H1 (cell line): ENCODE measurements around the gene NTNG2. TPM values are rescaled to one million over a fixed set of nuclear protein-coding genes. Genes with fewer than 3 reads are reported as not detected.
A peak's percentile ranks its signal among the peaks of the same experiment; 100 is the strongest.

ENCODE experiments used
- CTCF ChIA-PET: fragments of 300-600 bp; sonication (Branson Sonifier 250); formaldehyde crosslinking; loops from one replicate; lab custom pipeline; 2021; ENCODE audit not compliant: partially characterized antibody; lab: Charles Lee
- POLR2A ChIA-PET: fragments of 300-600 bp; sonication (Branson Sonifier 250); formaldehyde crosslinking; loops from one replicate; lab custom pipeline; 2021; ENCODE audit warnings: inconsistent platforms; ENCODE audit not compliant: partially characterized antibody; lab: Charles Lee
- DNase-seq, 2 experiments: peaks; one replicate each; pipeline versions ENCODE4 v3.0.0 to v3.0.0-alpha.2; 2010 to 2022; ENCODE audit warnings: low spot score in 2 of 2, low read depth in 1 of 2, mixed read lengths in 1 of 2
- FAIRE-seq: peaks from 2 replicates; lab custom pipeline; 2011; peaks lifted over from hg19 to GRCh38; lab: Jason Lieb, UNC
- H2AFZ ChIP-seq: 2 replicates; pipeline ENCODE4 v1.8.1; 2012; ENCODE audit warnings: low read length, inconsistent platforms
- H2AK5ac ChIP-seq: 2 replicates; pipeline ENCODE4 v1.6.1; 2013; ENCODE audit warnings: low read depth, low read length
- H2BK120ac ChIP-seq: replicated peaks from 2 replicates; pipeline ENCODE3; 2013; ENCODE audit warnings: low read depth, low read length, inconsistent platforms
- H2BK12ac ChIP-seq: 2 replicates; pipeline ENCODE4 v1.6.1; 2013; ENCODE audit warnings: low read depth, low read length
- H2BK15ac ChIP-seq: 2 replicates; pipeline ENCODE4 v1.6.1; 2013; ENCODE audit warnings: low read length
- H2BK20ac ChIP-seq: 2 replicates; pipeline ENCODE4 v1.6.1; 2013; ENCODE audit warnings: low read length
- H2BK5ac ChIP-seq: 2 replicates; pipeline ENCODE4 v1.6.1; 2013; ENCODE audit warnings: low read depth, low read length
- H3K14ac ChIP-seq: 2 replicates; pipeline ENCODE4 v1.6.1; 2013; ENCODE audit warnings: inconsistent platforms; ENCODE audit not compliant: insufficient read length
- H3K18ac ChIP-seq: 2 replicates; pipeline ENCODE4 v1.6.1; 2013; ENCODE audit warnings: low read length; ENCODE audit errors: extremely low read depth
- H3K23ac ChIP-seq: 2 replicates; pipeline ENCODE4 v1.6.1; 2013; ENCODE audit warnings: inconsistent platforms; ENCODE audit not compliant: insufficient read length
- H3K23me2 ChIP-seq: 2 replicates; pipeline ENCODE4 v1.6.1; 2013; ENCODE audit warnings: low read depth, low read length
- H3K27ac ChIP-seq: 2 replicates; pipeline ENCODE4 v1.6.1; 2011; ENCODE audit warnings: low read depth, low read length, inconsistent platforms
- H3K27me3 ChIP-seq, 4 experiments: replicated peaks in 1 of 4; 1 replicate in 1 of 4; 2 replicates in 3 of 4; pipeline versions ENCODE4 v1.6.1 to v1.8.1; 2011 to 2013; ENCODE audit warnings: low read length in 3 of 4, mild to moderate bottlenecking in 3 of 4, inconsistent platforms in 2 of 4, mixed read lengths in 2 of 4, moderate library complexity in 1 of 4; ENCODE audit not compliant: control insufficient read depth in 3 of 4, insufficient read depth in 3 of 4; ENCODE audit errors: extremely low read depth in 1 of 4
- H3K36me3 ChIP-seq, 4 experiments: 2 replicates each; pipeline versions ENCODE4 v1.6.1 to v1.8.1; 2011 to 2013; ENCODE audit warnings: mild to moderate bottlenecking in 4 of 4, low read length in 3 of 4, moderate library complexity in 2 of 4, control low read depth in 1 of 4, inconsistent platforms in 1 of 4; ENCODE audit not compliant: insufficient read depth in 4 of 4, control insufficient read depth in 2 of 4
- H3K4ac ChIP-seq: replicated peaks from 2 replicates; pipeline ENCODE3; 2013; ENCODE audit warnings: low read length, low read depth, mixed read lengths, inconsistent platforms; ENCODE audit not compliant: insufficient read length
- H3K4me1 ChIP-seq, 4 experiments: replicated peaks in 1 of 4; 1 replicate in 1 of 4; 2 replicates in 3 of 4; pipeline versions ENCODE4 v1.6.1 to v1.8.1; 2011 to 2013; ENCODE audit warnings: low read length in 3 of 4, inconsistent platforms in 2 of 4, mixed read lengths in 1 of 4; ENCODE audit not compliant: insufficient read depth in 4 of 4, control insufficient read depth in 3 of 4
- H3K4me2 ChIP-seq, 2 experiments: 2 replicates each; pipeline versions ENCODE4 v1.6.1 to v1.8.1; 2011 to 2013; ENCODE audit warnings: low read depth in 2 of 2, low read length in 2 of 2, control low read depth in 1 of 2, inconsistent platforms in 1 of 2, mild to moderate bottlenecking in 1 of 2; ENCODE audit not compliant: insufficient read depth in 1 of 2
- H3K4me3 ChIP-seq, 4 experiments: fragments of 200-600, 300-600 bp in 1 of 4; sonication (generic), shearing (Covaris generic), sonication (Bioruptor Twin) in 1 of 4; 2 replicates each; pipeline versions ENCODE4 v1.5.1 to v1.8.1; 2011 to 2016; ENCODE audit warnings: low read length in 4 of 4, low read depth in 3 of 4, control low read depth in 2 of 4, inconsistent platforms in 2 of 4, mild to moderate bottlenecking in 2 of 4, mixed read lengths in 1 of 4, moderate library complexity in 1 of 4; ENCODE audit not compliant: insufficient read depth in 2 of 4; ENCODE audit errors: extremely low read depth in 1 of 4
- H3K56ac ChIP-seq: replicated peaks from 2 replicates; pipeline ENCODE3; 2013; ENCODE audit warnings: low read depth, mild to moderate bottlenecking, mixed read lengths, low read length, inconsistent platforms; ENCODE audit not compliant: insufficient read length
- H3K79me1 ChIP-seq: 2 replicates; pipeline ENCODE4 v1.6.1; 2013; ENCODE audit warnings: low read depth, low read length, control low read depth
- H3K79me2 ChIP-seq, 2 experiments: 2 replicates each; pipeline versions ENCODE4 v1.6.1 to v1.8.1; 2012 to 2013; ENCODE audit warnings: low read length in 2 of 2, mild to moderate bottlenecking in 2 of 2, inconsistent platforms in 1 of 2; ENCODE audit not compliant: insufficient read depth in 2 of 2, control insufficient read depth in 1 of 2
- H3K9ac ChIP-seq, 4 experiments: replicated peaks in 1 of 4; 1 replicate in 1 of 4; 2 replicates in 3 of 4; pipeline versions ENCODE4 v1.6.1 to v1.8.1; 2011 to 2013; ENCODE audit warnings: low read depth in 3 of 4, low read length in 3 of 4, control low read depth in 2 of 4, mild to moderate bottlenecking in 2 of 4, moderate library complexity in 2 of 4, inconsistent platforms in 1 of 4; ENCODE audit errors: extremely low read depth in 1 of 4
- H3K9me3 ChIP-seq, 2 experiments: 2 replicates each; pipeline versions ENCODE4 v1.6.1 to v1.8.1; 2012 to 2013; ENCODE audit warnings: mild to moderate bottlenecking in 2 of 2, moderate library complexity in 2 of 2, control low read depth in 1 of 2, inconsistent platforms in 1 of 2, low read depth in 1 of 2, low read length in 1 of 2, mixed read lengths in 1 of 2; ENCODE audit not compliant: insufficient read depth in 2 of 2
- H4K20me1 ChIP-seq, 2 experiments: replicated peaks in 1 of 2; 2 replicates each; pipeline versions ENCODE3 to v1.8.1; 2011 to 2013; ENCODE audit warnings: inconsistent platforms in 2 of 2, low read length in 2 of 2, mild to moderate bottlenecking in 1 of 2; ENCODE audit not compliant: insufficient read depth in 2 of 2, control insufficient read depth in 1 of 2
- H4K5ac ChIP-seq: 2 replicates; pipeline ENCODE4 v1.6.1; 2013; ENCODE audit warnings: low read length, low read depth, mixed read lengths, inconsistent platforms; ENCODE audit not compliant: insufficient read length
- H4K8ac ChIP-seq: 2 replicates; pipeline ENCODE4 v1.8.0; 2013; ENCODE audit warnings: mild to moderate bottlenecking, moderate library complexity, low read length, inconsistent platforms; ENCODE audit not compliant: insufficient read depth; ENCODE audit errors: extremely low read depth
- H4K91ac ChIP-seq: replicated peaks from 2 replicates; pipeline ENCODE3; 2013; ENCODE audit warnings: low read length, mixed read lengths, inconsistent platforms; ENCODE audit not compliant: insufficient read length
- CEBPB ChIP-seq: IDR thresholded peaks from 2 replicates; pipeline ENCODE4 v1.6.1; 2012; ENCODE audit warnings: low read depth, low read length
- CREB1 ChIP-seq: IDR thresholded peaks from 2 replicates; pipeline ENCODE4 v1.6.1; 2012; ENCODE audit warnings: inconsistent platforms
- CTCF ChIP-seq, 3 experiments: IDR thresholded peaks; 1 replicate in 2 of 3; 2 replicates in 1 of 3; pipeline versions ENCODE4 v1.5.1 to v1.6.1; 2011; ENCODE audit warnings: low read length in 3 of 3, mild to moderate bottlenecking in 3 of 3, inconsistent platforms in 2 of 3, low read depth in 1 of 3, moderate library complexity in 1 of 3; ENCODE audit not compliant: insufficient read depth in 1 of 3; ENCODE audit errors: control extremely low read depth in 1 of 3
- JUND ChIP-seq: IDR thresholded peaks from 2 replicates; pipeline ENCODE4 v1.6.1; 2011; ENCODE audit warnings: mild to moderate bottlenecking, improper control_type of control experiment, low read length
- SIN3A ChIP-seq, 2 experiments: IDR thresholded peaks in 1 of 2; conservative IDR thresholded peaks in 1 of 2; 2 replicates each; pipeline ENCODE4 v1.6.1; 2011 to 2012; ENCODE audit warnings: low read length in 2 of 2, improper control_type of control experiment in 1 of 2, low read depth in 1 of 2, mild to moderate bottlenecking in 1 of 2
- TEAD4 ChIP-seq: IDR thresholded peaks from 2 replicates; pipeline ENCODE4 v1.6.1; 2012; ENCODE audit warnings: low read depth, low read length, inconsistent platforms, mixed read lengths
- WGBS, 2 experiments: shearing (Covaris generic) in 1 of 2; methylation state at CpG; one replicate each; pipeline versions ENCODE4 v1.1.6 to v1.1.7; 2013 to 2015; ENCODE audit warnings: low lambda C conversion rate in 2 of 2, mixed read lengths in 2 of 2, inconsistent platforms in 1 of 2, low coverage in 1 of 2, missing lambda C conversion rate in 1 of 2; ENCODE audit not compliant: insufficient replicate concordance in 2 of 2, insufficient coverage in 1 of 2, insufficient read length in 1 of 2; ENCODE audit errors: extremely low coverage in 1 of 2, missing lambda C conversion rate in 1 of 2; 5-methylcytosine and 5-hydroxymethylcytosine counted together
- polyA plus RNA-seq, 7 experiments: library from polyadenylated mRNA; depleted of rRNA in 3 of 7; stranded (reverse) in 5 of 7; unstranded in 2 of 7; fragments of >200 nt in 5 of 7; fragments of 200-250 nt in 2 of 7; gene quantifications; 1 replicate in 5 of 7; 2 replicates in 1 of 7; 4 replicates in 1 of 7; pipeline versions ENCODE4 v1.2.1 to v1.2.3, GENCODE V29; 2011 to 2013; ENCODE audit warnings: missing spikeins in 2 of 7, mixed read lengths in 2 of 7
- total RNA-seq: library from RNA; stranded (reverse); fragmentation: NEBNext Ultra II Directional; extraction: Animal tissue kit (Norgen Biotek cat#: 25700); gene quantifications from 2 replicates; pipeline ENCODE4 v1.2.1, GENCODE V29; 2021
- TF ChIP-seq, protein P1 (sequence below): IDR thresholded peaks from 2 replicates; pipeline ENCODE4 v1.6.1; 2012; ENCODE audit warnings: low read length, inconsistent platforms

NTNG2 gene
- total and polyA plus RNA-seq, 2 of the 8 experiments (the other 6 are each of a cell fraction or from before 2014, with no cell fraction given): 1.4 to 1.5 TPM

- ChIA-PET CTCF (interaction anchor here (0.7 to 8.3 kb wide), 9 partner anchors 22 to 471 kb away, joined by 3 to 64 read pairs (median 4); no protein-coding TSS in a partner anchor), POLR2A (interaction anchor here (0.6 kb wide), 1 partner anchor 186 kb away, joined by 5 read pairs; no protein-coding TSS in a partner anchor)
- Histone ChIP-seq H4K8ac (0 out of 2 replicates have a peak overlapping the region, but pooled peaks have one; percentile 4), H3K27ac (no peak overlapping the region), H3K23ac (no peak overlapping the region), H3K9ac (no peak overlapping the region), H3K56ac (no peak overlapping the region), H2BK20ac (no peak overlapping the region), H2BK15ac (no peak overlapping the region), H4K91ac (no peak overlapping the region), H3K23me2 (no peaks in the 10 kb centered on the region), H2AFZ (no peak overlapping the region; the same call in 1 of the 2 replicates), H3K4me3 (peak overlapping the region in 1 of 4 experiments; percentile 31; a peak in 1 of 8 replicates), H3K4ac (no peak overlapping the region), H2BK120ac (no peak overlapping the region), H4K5ac (no peak overlapping the region), H3K27me3 (no peaks in the 10 kb centered on the region), H3K18ac (peak overlapping the region; percentile 48; the same call in 1 of the 2 replicates), H3K14ac (no peak overlapping the region), H3K79me2 (no peaks in the 10 kb centered on the region), H2BK12ac (no peak overlapping the region), H4K20me1 (no peaks in the 10 kb centered on the region), H3K9me3 (no peaks in the 10 kb centered on the region), H2BK5ac (no peak overlapping the region), H3K36me3 (no peaks in the 10 kb centered on the region), H3K4me1 (peaks cover 0 to 8% (median 5%) of the 10 kb centered on the region in 4 experiments; a peak in 6 of 7 replicates), H3K4me2 (peak overlapping the region in 1 of 2 experiments; percentile 50; a peak in 2 of 4 replicates), H2AK5ac (no peak overlapping the region), H3K79me1 (no peaks in the 10 kb centered on the region)
- DNase-seq (peak in 1 of 2 experiments; percentile 74), FAIRE-seq (no peak)
- WGBS, 2 experiments: 42% methylated on average over 11 of the region's 18 CpGs; no CpG with 5 or more reads in 1 of the 2 experiments
- peak; percentile 46; the same call in 1 of the 2 replicates for TF ChIP-seq TEAD4
- TF ChIP-seq JUND: peak; percentile 94
- 0 out of 4 replicates have a peak, but pooled peaks have one; percentile 30 to 74 for TF ChIP-seq SIN3A (conservative IDR thresholded peaks at IDR 0.05 in 1 of 2, IDR thresholded peaks at IDR 0.05 in 1 of 2; ENCODE audit: low read depth in 1 of 2, low read length in 2 of 2)
- TF ChIP-seq CREB1: peak; percentile 81
- TF ChIP-seq, protein P1, sequence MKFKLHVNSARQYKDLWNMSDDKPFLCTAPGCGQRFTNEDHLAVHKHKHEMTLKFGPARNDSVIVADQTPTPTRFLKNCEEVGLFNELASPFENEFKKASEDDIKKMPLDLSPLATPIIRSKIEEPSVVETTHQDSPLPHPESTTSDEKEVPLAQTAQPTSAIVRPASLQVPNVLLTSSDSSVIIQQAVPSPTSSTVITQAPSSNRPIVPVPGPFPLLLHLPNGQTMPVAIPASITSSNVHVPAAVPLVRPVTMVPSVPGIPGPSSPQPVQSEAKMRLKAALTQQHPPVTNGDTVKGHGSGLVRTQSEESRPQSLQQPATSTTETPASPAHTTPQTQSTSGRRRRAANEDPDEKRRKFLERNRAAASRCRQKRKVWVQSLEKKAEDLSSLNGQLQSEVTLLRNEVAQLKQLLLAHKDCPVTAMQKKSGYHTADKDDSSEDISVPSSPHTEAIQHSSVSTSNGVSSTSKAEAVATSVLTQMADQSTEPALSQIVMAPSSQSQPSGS: peak; percentile 90
- TF ChIP-seq CTCF (IDR thresholded peaks at IDR 0.05; ENCODE audit: control extremely low read depth in 1 of 3, insufficient read depth in 1 of 3, low read depth in 1 of 3, low read length in 3 of 3): peak in 1 of 3 experiments; percentile 10; a peak in 1 of 4 replicates
- TF ChIP-seq CEBPB: 0 out of 2 replicates have a peak, but pooled peaks have one; percentile 19
These were observed 52.3 kb downstream of the NTNG2 start for GRCh38 chr9:132214027-132214622.
